HCT116 (cell line): ENCODE results near the gene ZBTB20. TPM values are rescaled to one million over a fixed set of nuclear protein-coding genes. Genes with fewer than 3 reads are reported as not detected.

Experiments used
- ATAC-seq: fragments of 200-7000 bp; cut with Tn5 transposase; 2 replicates; pipeline ENCODE4 v1.9.1; 2020; ENCODE audit warnings: mild to moderate bottlenecking, moderate library complexity
- BruUV-seq: library from RNA; stranded (reverse); fragments of 400-500 nt; replicated peaks from 2 replicates; lab custom pipeline; 2021; lab: Mats Ljungman, UMichigan
- CTCF ChIA-PET: fragments of 300-600 bp; sonication (Branson Sonifier 250); formaldehyde crosslinking; loops from one replicate; lab custom pipeline; 2021; ENCODE audit warnings: antibody characterized with exemption; lab: Charles Lee
- POLR2A ChIA-PET: fragments of 300-600, 350-600 bp; sonication (Branson Sonifier 250); formaldehyde crosslinking; loops from one replicate; lab custom pipeline; 2021; ENCODE audit warnings: antibody characterized with exemption; lab: Charles Lee
- RAD21 ChIA-PET, 2 experiments: fragments of 300-600 bp; sonication (Branson Sonifier 250); formaldehyde crosslinking; loops; one replicate each; lab custom pipeline; 2023; ENCODE audit warnings: low total read pairs in 2 of 2; ENCODE audit not compliant: uncharacterized antibody in 2 of 2, unreplicated experiment in 2 of 2, low non-redundant PET in 1 of 2; lab: Charles Lee
- DNase-seq: peaks from one replicate; pipeline ENCODE4 v3.0.0-alpha.2; 2010; ENCODE audit warnings: low read depth, low spot score
- H2AFZ ChIP-seq: fragments of 200-600 bp; shearing (Covaris generic), sonication (generic); 2 replicates; pipeline ENCODE4 v1.6.1; 2017; ENCODE audit warnings: low read depth, mixed run types, mixed read lengths, antibody characterized with exemption, low read length; ENCODE audit not compliant: poor library complexity, severe bottlenecking
- H3K27ac ChIP-seq: 2 replicates; pipeline ENCODE4 v1.5.1; 2012; ENCODE audit warnings: low read depth, low read length
- H3K27me3 ChIP-seq: fragments of 200-600 bp; sonication (generic); 2 replicates; pipeline ENCODE4 v1.6.1; 2016; ENCODE audit warnings: mixed run types, low read length, mixed read lengths; ENCODE audit not compliant: insufficient read depth
- H3K36me3 ChIP-seq, 2 experiments: fragments of 200-500 bp in 1 of 2; fragments of 200-600 bp in 1 of 2; sonication (Bioruptor generic) in 1 of 2; sonication (generic) in 1 of 2; 2 replicates each; pipeline versions ENCODE4 v1.5.1 to v1.6.1; 2014 to 2016; ENCODE audit warnings: low read length in 2 of 2, inconsistent platforms in 1 of 2, mixed read lengths in 1 of 2, mixed run types in 1 of 2; ENCODE audit not compliant: insufficient read depth in 2 of 2, control insufficient read depth in 1 of 2
- H3K4me1 ChIP-seq, 2 experiments: fragments of 200-600 bp in 1 of 2; sonication (generic) in 1 of 2; 2 replicates each; pipeline versions ENCODE4 v1.5.1 to v1.6.1; 2012 to 2017; ENCODE audit warnings: low read length in 2 of 2, inconsistent platforms in 1 of 2, mild to moderate bottlenecking in 1 of 2, mixed read lengths in 1 of 2, mixed run types in 1 of 2, moderate library complexity in 1 of 2; ENCODE audit not compliant: insufficient read depth in 2 of 2, control insufficient read depth in 1 of 2
- H3K4me2 ChIP-seq: fragments of 200-600 bp; sonication (generic); 2 replicates; pipeline ENCODE4 v1.6.1; 2017; ENCODE audit warnings: mixed run types, low read length, mixed read lengths
- H3K4me3 ChIP-seq, 2 experiments: fragments of 200-600 bp in 1 of 2; sonication (generic) in 1 of 2; replicated peaks in 1 of 2; 2 replicates each; pipeline ENCODE4 v1.5.1; 2011 to 2016; ENCODE audit warnings: low read length in 2 of 2, control low read depth in 1 of 2, low read depth in 1 of 2, mild to moderate bottlenecking in 1 of 2, mixed read lengths in 1 of 2, mixed run types in 1 of 2
- H3K79me2 ChIP-seq: fragments of 200-600 bp; sonication (generic); 2 replicates; pipeline ENCODE4 v1.6.1; 2017; ENCODE audit warnings: mild to moderate bottlenecking, mixed run types, low read length, moderate library complexity, mixed read lengths; ENCODE audit not compliant: insufficient read depth
- H3K9ac ChIP-seq: fragments of 200-600 bp; sonication (generic); 2 replicates; pipeline ENCODE4 v1.6.1; 2016; ENCODE audit warnings: low read length, mixed read lengths
- H3K9me2 ChIP-seq: fragments of 200-600 bp; sonication (generic), shearing (Covaris generic); 2 replicates; pipeline ENCODE4 v1.6.1; 2017; ENCODE audit warnings: mixed run types, mild to moderate bottlenecking, moderate library complexity; ENCODE audit not compliant: insufficient read depth
- H3K9me3 ChIP-seq, 2 experiments: fragments of 200-500 bp in 1 of 2; fragments of 200-600 bp in 1 of 2; sonication (Bioruptor generic) in 1 of 2; sonication (generic) in 1 of 2; 2 replicates each; pipeline ENCODE4 v1.6.1; 2014 to 2017; ENCODE audit warnings: low read length in 2 of 2, mixed read lengths in 2 of 2, inconsistent platforms in 1 of 2, low read depth in 1 of 2, mild to moderate bottlenecking in 1 of 2, mixed run types in 1 of 2, moderate library complexity in 1 of 2; ENCODE audit not compliant: control insufficient read depth in 1 of 2, insufficient read depth in 1 of 2
- H4K20me1 ChIP-seq: fragments of 200-600 bp; sonication (generic), shearing (Covaris generic); 2 replicates; pipeline ENCODE4 v1.6.1; 2017; ENCODE audit warnings: mixed run types, mild to moderate bottlenecking, moderate library complexity; ENCODE audit not compliant: insufficient read depth
- CBX3 ChIP-seq: IDR thresholded peaks from 2 replicates; pipeline ENCODE4 v1.6.1; 2012; ENCODE audit warnings: low read depth
- CEBPB ChIP-seq: IDR thresholded peaks from 2 replicates; pipeline ENCODE4 v1.6.1; 2012; ENCODE audit warnings: low read depth
- ELF1 ChIP-seq: IDR thresholded peaks from 2 replicates; pipeline ENCODE4 v1.6.1; 2012; ENCODE audit warnings: low read depth, borderline replicate concordance
- EZH2phosphoT487 ChIP-seq: fragments of 200-600 bp; IDR thresholded peaks from 2 replicates; pipeline ENCODE4 v1.6.1; 2018; ENCODE audit warnings: antibody characterized with exemption, borderline replicate concordance
- RAD21 ChIP-seq: IDR thresholded peaks from 2 replicates; pipeline ENCODE4 v1.6.1; 2012; ENCODE audit warnings: low read depth, mild to moderate bottlenecking
- SRF ChIP-seq: IDR thresholded peaks from 2 replicates; pipeline ENCODE4 v1.6.1; 2012; ENCODE audit warnings: low read depth
- ZNF274 ChIP-seq: fragments of 200-500 bp; sonication (Bioruptor generic); IDR thresholded peaks from 2 replicates; pipeline ENCODE4 v1.6.1; 2014; ENCODE audit warnings: mild to moderate bottlenecking, low read depth, low read length, inconsistent platforms
- intact Hi-C: fragments of 100-400 bp; cut with micrococcal nuclease; formaldehyde crosslinking; loops from 2 replicates; pipeline ENCODE4 v1.10.0; 2022
- total RNA-seq: library from RNA; stranded (reverse); gene quantifications from one replicate; pipeline ENCODE4 v1.2.1, GENCODE V29; 2021; ENCODE audit not compliant: unreplicated experiment
- TF ChIP-seq, protein P1 (sequence below), 3 experiments: fragments of 200-600 bp in 1 of 3; sonication (generic) in 1 of 3; IDR thresholded peaks in 2 of 3; conservative IDR thresholded peaks in 1 of 3; 2 replicates each; pipeline ENCODE4 v1.5.1; 2012 to 2017; ENCODE audit warnings: low read depth in 2 of 3, low read length in 2 of 3, antibody characterized with exemption in 1 of 3, borderline replicate concordance in 1 of 3, control low read depth in 1 of 3, mild to moderate bottlenecking in 1 of 3, mixed read lengths in 1 of 3, mixed run types in 1 of 3, moderate library complexity in 1 of 3; ENCODE audit not compliant: insufficient read depth in 1 of 3

The ZBTB20 gene
- total RNA-seq, 1 experiment from 2014 or later = 42.1 TPM

DNA sequence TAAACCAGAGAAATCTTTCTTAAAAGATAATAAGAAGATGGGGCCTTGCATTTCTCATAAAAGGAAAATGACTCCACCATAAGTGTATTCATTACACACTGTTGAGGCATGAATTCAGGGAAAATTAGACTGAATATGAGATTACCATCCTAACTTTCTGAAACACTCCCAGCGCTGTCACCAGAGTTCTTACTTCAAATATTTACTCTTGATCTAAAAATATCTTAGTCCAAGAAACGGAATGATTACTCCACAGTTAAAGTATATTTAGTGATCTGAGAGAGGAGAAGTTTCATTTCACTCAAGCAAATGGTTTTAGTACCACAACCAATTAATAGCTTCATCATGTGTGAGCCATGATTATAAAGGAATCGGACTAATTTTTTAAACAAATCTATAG, 300.3 kb downstream of the ZBTB20 start:
- DNase-seq (no peak), ATAC-seq (no peak)
- RAD21 ChIA-PET = no interaction called here
- Histone ChIP-seq H3K9me3 (no peaks in the 10 kb centered on the region), H3K27ac (no peak overlapping the region), H3K79me2 (no peaks in the 10 kb centered on the region), H3K4me1 (peaks cover 0 to 14% of the 10 kb centered on the region in 2 experiments; a peak in 2 of 4 replicates), H3K9me2 (no peaks in the 10 kb centered on the region), H3K4me2 (no peak overlapping the region), H3K4me3 (no peak overlapping the region), H2AFZ (no peak overlapping the region), H3K9ac (no peak overlapping the region), H4K20me1 (no peaks in the 10 kb centered on the region), H3K27me3 (no peaks in the 10 kb centered on the region), H3K36me3 (no peaks in the 10 kb centered on the region)
- BruUV-seq = no TSS peak
- POLR2A ChIA-PET = no interaction called here
- CTCF ChIA-PET = no interaction called here
- intact Hi-C loops = no loop called here
- no peak for TF ChIP-seq CBX3
- no peak for TF ChIP-seq CEBPB
- no peak for TF ChIP-seq ZNF274
- TF ChIP-seq EZH2phosphoT487 = no peak
- TF ChIP-seq, all 23 proteins: peak for 0

DNA sequence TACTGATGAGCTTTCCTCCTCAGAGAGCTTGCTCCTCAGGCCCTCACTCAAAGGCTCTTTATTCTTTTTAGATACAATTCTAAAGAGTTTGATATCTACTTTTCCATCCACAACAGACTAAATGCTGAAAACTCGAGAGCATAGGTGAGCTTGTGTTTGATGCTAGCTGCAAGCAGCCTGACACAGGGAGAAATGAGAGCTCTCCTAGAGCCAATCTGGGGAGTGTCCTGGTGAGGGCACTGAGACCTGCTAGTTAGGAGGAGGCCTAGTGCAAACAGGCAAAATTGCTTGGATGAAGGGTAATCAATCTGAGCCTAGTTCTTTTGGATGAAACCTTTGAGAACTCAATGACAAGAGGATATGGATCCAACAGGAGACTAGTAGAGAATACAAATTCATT, 300.8 kb downstream of the ZBTB20 start:
- H3K27ac ChIP-seq = no peak overlapping the region
- no peak for TF ChIP-seq ELF1
- TF ChIP-seq SRF = no peak
- TF ChIP-seq RAD21 = peak; percentile 22; the same call in 1 of the 2 replicates
- TF ChIP-seq, protein P1, sequence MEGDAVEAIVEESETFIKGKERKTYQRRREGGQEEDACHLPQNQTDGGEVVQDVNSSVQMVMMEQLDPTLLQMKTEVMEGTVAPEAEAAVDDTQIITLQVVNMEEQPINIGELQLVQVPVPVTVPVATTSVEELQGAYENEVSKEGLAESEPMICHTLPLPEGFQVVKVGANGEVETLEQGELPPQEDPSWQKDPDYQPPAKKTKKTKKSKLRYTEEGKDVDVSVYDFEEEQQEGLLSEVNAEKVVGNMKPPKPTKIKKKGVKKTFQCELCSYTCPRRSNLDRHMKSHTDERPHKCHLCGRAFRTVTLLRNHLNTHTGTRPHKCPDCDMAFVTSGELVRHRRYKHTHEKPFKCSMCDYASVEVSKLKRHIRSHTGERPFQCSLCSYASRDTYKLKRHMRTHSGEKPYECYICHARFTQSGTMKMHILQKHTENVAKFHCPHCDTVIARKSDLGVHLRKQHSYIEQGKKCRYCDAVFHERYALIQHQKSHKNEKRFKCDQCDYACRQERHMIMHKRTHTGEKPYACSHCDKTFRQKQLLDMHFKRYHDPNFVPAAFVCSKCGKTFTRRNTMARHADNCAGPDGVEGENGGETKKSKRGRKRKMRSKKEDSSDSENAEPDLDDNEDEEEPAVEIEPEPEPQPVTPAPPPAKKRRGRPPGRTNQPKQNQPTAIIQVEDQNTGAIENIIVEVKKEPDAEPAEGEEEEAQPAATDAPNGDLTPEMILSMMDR (IDR thresholded peaks at IDR 0.05 in 2 of 3, conservative IDR thresholded peaks at IDR 0.05 in 1 of 3; ENCODE audit: borderline replicate concordance in 1 of 3, insufficient read depth in 1 of 3, low read depth in 2 of 3, low read length in 2 of 3) = no peak
- TF ChIP-seq, all 23 proteins: peak for 1
- Histone ChIP-seq H3K4me1 (peaks cover 0 to 19% of the 10 kb centered on the region in 2 experiments; a peak in 2 of 4 replicates), H3K9me3 (no peaks in the 10 kb centered on the region), H3K9ac (no peak overlapping the region), H3K4me2 (no peak overlapping the region), H4K20me1 (no peaks in the 10 kb centered on the region), H3K36me3 (no peaks in the 10 kb centered on the region), H3K4me3 (no peak overlapping the region), H3K9me2 (no peaks in the 10 kb centered on the region), H3K27me3 (no peaks in the 10 kb centered on the region), H2AFZ (no peak overlapping the region), H3K79me2 (no peaks in the 10 kb centered on the region)
- POLR2A ChIA-PET = no interaction called here
- CTCF ChIA-PET = no interaction called here
- DNase-seq (no peak), ATAC-seq (no peak)
- BruUV-seq = no TSS peak
- RAD21 ChIA-PET = no interaction called here
- intact Hi-C loops = no loop called here
